Stimulated activated CD8-positive, alpha-beta memory T cell treated with anti-CD3 and anti-CD28 coated beads, Interleukin-12 subunit alpha, Interleukin-12 subunit beta, amount 100 ng/mL, for 4 hours (primary cell): ENCODE data around the gene NEDD9.

Experiments used
- DNase-seq: peaks from one replicate; pipeline ENCODE4 v3.0.0-alpha.2; 2020; ENCODE audit warnings: low read depth

Gene NEDD9

GRCh38 chr6:11201015-11201414 is 31.5 kb downstream of the NEDD9 start:
- no peak for DNase-seq

DNA sequence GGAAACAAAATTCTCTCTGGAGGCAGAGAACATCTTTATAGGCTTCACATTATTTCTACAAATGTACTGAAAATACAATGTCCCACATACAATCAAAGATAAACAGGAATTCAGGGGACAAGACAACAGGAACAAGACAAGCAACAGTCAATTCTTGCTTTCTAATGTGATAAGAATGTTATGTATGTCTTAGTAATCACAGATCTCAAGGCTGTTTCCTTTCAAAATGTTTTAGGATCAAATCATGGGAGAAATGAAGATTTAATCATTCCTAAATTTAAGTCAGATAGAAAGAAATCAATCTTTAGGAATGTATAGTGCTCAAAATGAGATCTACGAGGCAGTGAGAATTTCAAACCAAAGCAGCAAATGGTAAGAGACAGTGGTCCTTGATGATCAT is 32.1 kb downstream of the NEDD9 start:
- no peak for DNase-seq

DNA sequence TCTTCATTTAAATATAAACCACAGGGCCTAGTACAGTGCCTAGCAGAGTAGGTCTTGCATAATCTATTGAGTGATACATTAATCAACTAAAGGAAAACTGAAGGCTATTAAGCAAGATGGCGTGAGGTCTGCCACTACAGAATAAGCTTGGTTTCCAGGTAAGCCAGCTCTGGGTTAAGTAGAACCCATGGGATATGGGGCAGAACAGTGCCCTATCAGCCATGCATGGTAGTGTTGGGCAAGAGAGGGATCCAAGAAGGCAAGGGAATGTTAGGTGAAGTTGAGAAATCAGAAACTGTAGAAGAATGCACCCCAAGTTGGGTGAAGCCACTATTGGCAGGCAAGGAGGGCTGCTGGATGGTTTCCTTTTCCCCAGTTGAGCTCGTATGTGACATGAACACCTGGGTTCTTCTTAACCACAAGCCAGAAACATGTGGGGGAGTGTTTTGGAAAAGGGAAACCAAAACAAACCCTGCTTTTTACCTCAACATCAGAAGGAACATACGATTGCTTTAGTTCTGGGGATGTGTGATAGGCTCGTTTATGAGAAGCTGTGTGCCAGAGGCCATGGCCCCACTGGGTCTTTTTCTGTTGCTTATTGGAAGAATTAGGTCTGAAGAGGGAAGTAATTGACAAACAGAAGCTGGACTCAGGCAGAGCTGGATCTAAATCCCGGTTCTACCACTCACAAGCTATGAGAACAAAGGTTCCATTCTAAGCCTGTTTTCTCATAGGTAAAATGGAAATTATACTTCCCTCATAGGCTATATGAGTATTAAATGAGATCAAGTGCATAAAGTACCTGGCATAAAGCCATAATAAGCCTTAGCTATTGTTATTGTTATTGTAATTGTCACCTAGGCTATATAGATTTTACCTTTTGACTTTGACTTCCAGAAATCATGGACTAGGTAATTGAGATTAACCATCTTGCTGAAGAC is 33.5 kb downstream of the NEDD9 start:
- DNase-seq: no peak

DNA sequence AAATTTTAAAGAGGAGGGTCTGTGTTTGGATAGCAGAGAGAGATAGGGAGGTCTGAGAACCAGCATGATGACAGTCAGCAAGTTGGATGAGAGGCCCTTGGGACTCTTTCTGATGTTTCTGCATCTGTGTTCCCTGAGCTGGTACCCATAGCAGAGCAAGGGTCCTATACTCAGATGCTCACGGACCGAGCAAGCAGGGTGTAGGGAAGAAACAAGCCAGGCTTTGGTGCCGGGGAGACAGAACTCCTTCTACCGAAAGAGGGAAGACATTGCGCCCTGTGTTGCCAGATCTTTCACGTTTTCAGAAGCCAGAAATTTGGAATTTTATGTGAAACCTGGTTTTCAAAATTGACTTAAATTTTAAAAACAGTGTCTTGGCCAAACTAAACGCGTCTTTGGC is 34.6 kb downstream of the NEDD9 start:
- DNase-seq: no peak

- no peak for DNase-seq
Observed at GRCh38 chr6:11197175-11197536, 35.3 kb downstream of the NEDD9 start.

- DNase-seq: no peak
Observed at GRCh38 chr6:11196511-11197174, 35.8 kb downstream of the NEDD9 start.

DNA sequence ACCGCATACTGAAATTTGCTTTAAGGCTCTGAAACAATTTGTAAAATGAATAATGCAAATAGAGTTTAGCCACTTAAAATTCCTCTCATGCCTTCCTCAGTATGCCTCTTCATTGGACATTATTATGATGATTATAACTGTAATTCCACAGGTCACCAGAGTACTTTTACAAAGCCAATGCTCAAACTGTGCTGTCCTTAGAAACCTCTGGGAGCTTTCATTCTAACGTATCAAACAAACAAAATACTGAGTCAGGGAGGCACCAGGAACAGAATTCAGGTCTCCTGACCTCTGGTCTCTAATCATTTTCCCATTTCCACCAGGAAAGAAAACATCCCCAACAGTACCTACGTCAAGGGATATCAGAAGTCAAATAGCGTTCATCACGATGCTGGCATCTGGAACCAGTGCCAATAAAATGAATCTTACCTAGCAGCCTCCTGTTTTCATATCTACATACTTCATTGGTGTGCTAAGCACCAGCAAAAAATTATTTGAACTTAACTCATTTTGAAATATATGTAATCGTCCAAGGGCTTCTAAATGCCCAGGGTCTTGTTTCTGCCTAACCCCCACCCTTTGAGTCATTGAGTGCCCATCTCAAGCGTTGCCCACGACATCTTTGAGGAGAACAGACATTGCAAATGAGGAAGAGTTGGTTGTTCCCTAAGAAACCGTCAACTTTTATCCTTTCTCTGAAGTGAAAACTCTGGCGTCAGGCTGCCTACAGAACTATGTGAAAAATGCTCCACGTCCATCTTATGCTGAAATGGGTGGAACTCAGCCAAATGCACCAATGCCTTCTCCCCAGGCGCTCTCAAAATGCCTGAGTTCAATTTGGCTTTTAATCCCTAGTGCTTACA is 37.9 kb downstream of the NEDD9 start:
- no peak for DNase-seq

- DNase-seq: no peak
Observed at GRCh38 chr6:11193434-11193833, 39.0 kb downstream of the NEDD9 start.

- no peak for DNase-seq
Observed at GRCh38 chr6:11192167-11192566, 40.3 kb downstream of the NEDD9 start.

DNA sequence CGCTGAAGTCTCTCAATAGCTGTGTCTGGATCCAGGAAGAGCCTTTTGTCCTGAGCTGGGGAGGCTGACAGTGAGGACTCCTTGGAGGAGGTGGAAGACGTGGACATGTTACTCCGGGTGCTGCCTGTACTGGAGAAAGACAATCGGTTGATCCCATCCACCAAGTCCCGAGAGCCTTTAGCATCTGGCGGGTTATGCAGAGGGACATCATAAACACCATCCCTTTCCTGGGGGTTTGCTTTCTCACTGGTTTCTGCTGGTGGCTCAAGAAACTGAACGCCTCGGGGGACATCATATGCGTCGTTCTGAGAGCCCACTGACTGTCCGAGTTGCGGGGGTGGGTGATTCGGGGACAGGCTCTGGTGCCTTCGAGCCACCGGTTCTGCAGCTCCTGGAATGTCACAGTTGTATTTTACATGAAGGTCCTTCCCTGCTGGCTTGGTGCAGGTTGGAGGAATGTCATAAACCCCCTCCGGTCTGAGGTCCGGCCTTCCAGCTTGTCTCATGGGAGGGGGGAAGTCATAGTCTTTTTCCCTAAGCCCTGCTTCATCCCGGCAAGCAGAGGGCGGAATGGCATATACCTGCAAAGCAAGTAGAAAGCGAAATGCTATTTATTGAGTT is 41.7 kb downstream of the NEDD9 start:
- DNase-seq: no peak

DNA sequence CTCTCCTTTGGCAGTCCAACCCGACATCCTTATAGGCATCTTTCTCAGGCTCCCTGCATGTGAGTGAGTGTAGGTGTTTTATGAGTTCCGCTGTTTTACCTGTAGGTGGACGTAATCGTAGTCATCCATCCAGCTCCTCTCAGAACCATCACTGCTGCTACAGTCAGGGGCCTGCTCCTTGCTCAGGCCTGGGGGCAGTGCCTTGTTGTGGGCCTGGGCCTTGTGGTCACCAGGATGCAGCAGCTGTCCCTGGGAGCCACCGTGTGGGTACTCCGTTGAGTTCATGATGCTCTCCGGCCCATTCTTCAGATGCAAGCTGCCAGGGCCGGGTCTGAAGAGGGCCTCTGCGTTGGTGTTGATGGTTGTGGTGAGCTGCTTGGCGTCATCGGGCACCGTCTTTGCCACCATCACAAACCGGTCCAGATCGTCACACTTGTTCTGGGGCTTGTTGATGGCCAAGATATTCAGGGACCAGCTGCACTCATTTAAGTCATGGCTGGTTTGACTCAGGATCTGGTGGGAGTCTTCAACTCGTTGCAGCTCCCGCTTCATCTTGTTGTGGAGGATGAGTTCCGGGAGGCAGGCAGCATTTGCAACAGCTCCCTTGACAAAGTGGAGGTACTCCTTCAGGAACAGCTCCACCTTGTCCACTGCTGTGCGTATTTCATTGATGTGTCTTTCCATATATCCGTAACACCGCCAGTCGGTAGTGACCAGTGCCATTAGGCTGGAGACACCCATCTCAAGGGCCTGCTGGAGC is 42.4 kb downstream of the NEDD9 start:
- no peak for DNase-seq

DNA sequence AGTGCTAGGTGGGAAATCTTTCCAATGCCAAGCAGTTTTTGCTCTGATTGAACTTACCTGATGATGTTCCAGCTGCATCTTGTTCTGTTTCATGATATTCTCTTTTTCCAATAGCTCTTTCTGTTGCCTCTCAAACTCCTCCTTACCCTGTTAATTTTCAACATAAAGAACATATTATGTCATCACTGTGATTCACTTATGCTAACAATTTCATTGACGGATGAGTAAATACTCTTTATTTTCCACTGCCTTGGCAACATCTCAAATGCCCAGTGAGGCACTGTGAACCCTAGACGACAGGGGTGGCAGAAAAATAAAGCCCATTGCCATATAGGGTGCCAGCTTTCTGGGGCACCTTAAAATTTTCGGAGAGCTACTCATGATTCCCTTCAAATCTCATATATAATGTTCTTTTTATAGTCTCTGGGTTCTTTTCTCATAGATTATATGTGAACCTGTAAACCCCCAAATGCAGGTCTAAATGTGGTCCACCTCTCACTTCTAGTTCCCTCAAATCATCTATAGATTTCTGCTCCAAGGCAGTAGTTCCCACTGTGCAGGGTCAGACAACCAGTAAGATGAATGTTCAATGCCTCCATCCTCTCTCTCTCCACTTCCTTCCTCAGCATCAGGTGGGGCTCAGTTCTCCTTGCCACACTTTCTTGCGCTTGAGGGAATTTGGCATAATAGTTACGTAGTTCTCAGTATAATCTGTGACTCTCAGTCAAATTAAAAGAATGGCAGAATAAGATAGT is 44.1 kb downstream of the NEDD9 start:
- no peak for DNase-seq

DNA sequence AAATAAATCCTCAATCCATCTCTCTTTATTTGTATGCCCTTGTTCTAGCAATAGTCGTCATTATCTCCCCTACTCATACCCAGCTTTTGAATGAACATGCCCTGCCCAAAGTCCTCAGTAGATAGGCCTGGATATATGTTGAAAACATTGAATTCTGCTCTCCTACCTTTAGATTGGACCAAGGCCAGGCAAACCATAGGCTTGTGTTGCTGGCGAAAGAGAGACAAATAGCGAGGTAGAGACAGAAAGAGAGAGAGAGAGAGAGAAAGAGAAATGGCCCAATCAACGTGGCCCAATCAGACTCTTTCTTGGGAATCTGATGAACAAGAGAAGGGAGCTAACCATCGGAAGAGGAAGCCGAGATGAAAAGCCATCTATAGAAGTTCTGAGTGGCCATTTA is 45.2 kb downstream of the NEDD9 start:
- no peak for DNase-seq

GRCh38 chr6:11185204-11185842 is 47.1 kb downstream of the NEDD9 start:
- DNase-seq: no peak

- DNase-seq: no peak
Observed at GRCh38 chr6:11183761-11184362, 48.6 kb downstream of the NEDD9 start.

GRCh38 chr6:11181478-11182136 is 50.9 kb downstream of the NEDD9 start:
- DNase-seq: no peak

DNA sequence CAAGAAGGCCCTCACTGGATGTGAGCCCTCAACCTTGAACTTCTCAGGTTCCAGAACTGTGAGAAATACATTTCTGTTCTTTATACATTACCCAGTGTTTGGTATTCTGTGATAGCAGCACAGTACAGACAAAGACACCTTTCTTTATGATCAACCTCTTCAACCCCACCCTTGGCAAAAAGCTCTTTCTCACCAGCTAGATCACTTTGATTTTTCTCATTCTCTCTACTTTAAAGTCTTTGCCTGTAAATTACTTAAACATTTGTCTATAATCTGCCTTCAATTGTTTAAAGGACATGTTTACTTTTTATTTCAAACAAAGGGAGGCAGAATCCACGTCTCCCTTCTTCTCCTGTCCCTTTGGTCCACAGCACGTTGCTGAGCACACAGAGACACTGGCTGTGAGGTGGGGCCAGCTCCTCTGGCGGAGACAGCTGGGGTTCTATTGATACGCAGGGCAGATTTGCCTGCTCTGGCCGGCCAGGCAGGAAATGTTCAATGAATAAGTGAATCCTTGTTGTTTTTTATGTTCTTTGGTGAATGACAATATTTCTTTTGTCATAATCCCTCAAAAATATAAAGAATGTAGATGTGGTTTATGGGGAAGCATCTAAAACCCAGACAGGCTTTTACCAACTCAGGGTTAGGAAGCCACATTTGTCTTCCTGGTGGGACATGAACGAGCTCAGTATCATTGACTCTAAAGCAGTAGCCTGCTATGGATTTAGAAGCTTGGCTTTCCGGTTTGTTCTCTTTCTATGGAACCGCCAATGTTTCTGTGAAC is 52.9 kb downstream of the NEDD9 start:
- DNase-seq: no peak

GRCh38 chr6:11179088-11179418 is 53.4 kb downstream of the NEDD9 start:
- no peak for DNase-seq
